T-helper 2 cell treated with Interferon-gamma antibody and Interleukin-4, amounts not matched to agents 5 μg/mL and 100 μg/mL, for 36 hours (primary cell): ENCODE results near the gene CEACAM1.
"Not testable (repeated sequence)": the region's sequence is repeated elsewhere in the genome, so short reads cannot be mapped to it uniquely, and the experiment has no call there.

Experiments used
- DNase-seq: peaks from one replicate; pipeline ENCODE4 v3.0.0; 2021; ENCODE audit warnings: low spot score
- H3K27ac Mint-ChIP-seq: one replicate; pipeline ENCODE4 v1.8.0; 2021; ENCODE audit warnings: mild to moderate bottlenecking, mixed read lengths
- H3K27me3 Mint-ChIP-seq: one replicate; pipeline ENCODE4 v1.8.0; 2021; ENCODE audit warnings: low read depth, mixed read lengths
- H3K36me3 Mint-ChIP-seq: one replicate; pipeline ENCODE4 v1.8.0; 2021; ENCODE audit warnings: low read depth, mixed read lengths
- H3K4me1 Mint-ChIP-seq: one replicate; pipeline ENCODE4 v1.8.0; 2021; ENCODE audit warnings: low read depth, mixed read lengths
- H3K4me3 Mint-ChIP-seq: one replicate; pipeline ENCODE4 v1.8.0; 2022; ENCODE audit warnings: mild to moderate bottlenecking, moderate library complexity, mixed read lengths
- H3K9me3 Mint-ChIP-seq: one replicate; pipeline ENCODE4 v1.8.0; 2021; ENCODE audit warnings: mixed read lengths

Gene CEACAM1

DNA sequence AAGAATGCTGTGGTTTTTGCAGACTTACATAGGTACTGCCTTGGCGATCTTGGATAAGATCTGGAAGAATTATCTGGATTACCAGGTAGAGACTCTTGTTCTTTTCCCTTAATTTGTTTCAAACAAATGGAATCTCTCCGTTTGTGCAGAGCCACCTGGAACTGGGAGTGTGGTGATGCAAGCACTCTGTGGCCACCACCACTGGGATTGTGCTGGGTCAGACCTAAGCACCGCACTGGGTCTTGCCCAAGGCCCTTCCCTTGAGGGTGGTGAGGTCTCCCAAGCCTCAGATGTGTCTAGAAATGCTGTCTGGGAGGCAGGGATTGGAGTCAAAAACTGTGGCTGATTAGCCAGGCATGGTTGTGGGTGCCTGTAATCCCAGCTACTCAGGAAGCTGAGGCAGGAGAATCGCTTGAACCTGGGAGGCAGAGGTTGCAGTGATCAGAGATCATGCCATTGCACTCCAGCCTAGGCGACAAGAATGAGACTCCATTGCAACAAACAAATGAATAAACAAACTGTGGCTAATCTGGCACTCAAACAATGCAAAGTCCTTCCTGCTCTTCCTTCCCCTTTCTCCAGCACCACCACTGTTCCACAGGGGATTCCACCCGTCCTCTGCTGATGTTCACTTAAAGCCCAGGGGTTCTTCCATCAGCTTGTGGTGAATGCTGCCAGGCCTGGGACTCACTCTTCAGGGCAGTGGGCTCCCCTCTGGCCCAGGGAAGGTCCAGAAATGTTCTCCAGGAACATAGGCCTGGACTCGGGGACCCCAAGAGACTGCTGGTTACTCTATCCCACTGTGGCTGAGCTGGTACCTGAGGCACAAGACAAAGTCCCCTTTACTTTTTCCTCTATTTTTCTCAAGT is 10.8 kb upstream of the CEACAM1 start:
- Mint-ChIP-seq H3K36me3 (no peaks in the 10 kb centered on the region), H3K27ac (no peak overlapping the region), H3K4me1 (no peaks in the 10 kb centered on the region), H3K4me3 (no peak overlapping the region), H3K27me3 (peaks cover 12% of the 10 kb centered on the region), H3K9me3 (no peaks in the 10 kb centered on the region)
- DNase-seq: no peak

DNA sequence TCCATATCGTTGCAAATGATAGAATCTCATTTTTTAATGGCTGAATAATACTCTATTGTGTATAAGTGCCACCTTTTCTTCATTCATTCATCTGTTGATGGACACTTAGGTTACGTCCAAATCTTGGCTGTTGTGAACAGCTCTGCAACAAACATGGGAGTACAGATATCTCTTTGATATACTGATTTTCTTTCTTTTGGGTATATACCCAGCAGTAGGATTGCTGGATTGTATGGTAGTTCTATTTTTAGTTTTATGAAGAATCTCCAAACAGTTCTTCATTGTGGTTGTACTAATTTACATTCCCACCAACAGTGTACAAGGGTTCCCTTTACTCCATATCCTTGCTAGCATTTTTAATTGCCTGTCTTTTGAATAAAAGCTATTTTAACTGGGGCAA is 7.0 kb upstream of the CEACAM1 start:
- not testable (repeated sequence) for H3K27ac Mint-ChIP-seq, DNase-seq, H3K4me3 Mint-ChIP-seq, H3K36me3 Mint-ChIP-seq, H3K9me3 Mint-ChIP-seq, H3K4me1 Mint-ChIP-seq
- H3K27me3 Mint-ChIP-seq: peaks cover 12% of the 10 kb centered on the region

DNA sequence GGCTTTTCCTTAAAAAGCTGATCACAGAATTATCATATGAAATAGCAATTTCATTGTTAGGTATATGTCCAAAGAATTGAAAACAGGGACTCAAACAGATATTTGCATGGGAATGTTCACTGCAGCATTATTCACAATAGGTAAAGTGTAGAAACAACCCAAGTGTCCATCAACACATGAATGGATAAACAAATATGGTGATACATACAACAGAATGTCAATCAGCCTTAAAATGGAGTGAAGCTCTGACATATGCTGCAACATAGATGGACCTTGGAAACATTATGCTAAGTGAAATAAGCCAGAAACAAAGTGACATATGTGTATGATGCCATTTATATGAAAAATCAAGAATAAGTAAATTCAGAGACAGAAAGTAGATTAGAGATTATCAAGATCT is 6.1 kb upstream of the CEACAM1 start:
- Mint-ChIP-seq H3K9me3 (no peaks in the 10 kb centered on the region), H3K4me3 (no peak overlapping the region), H3K36me3 (no peaks in the 10 kb centered on the region), H3K4me1 (peaks cover 3% of the 10 kb centered on the region), H3K27ac (no peak overlapping the region), H3K27me3 (peaks cover 12% of the 10 kb centered on the region)
- DNase-seq: no peak

DNA sequence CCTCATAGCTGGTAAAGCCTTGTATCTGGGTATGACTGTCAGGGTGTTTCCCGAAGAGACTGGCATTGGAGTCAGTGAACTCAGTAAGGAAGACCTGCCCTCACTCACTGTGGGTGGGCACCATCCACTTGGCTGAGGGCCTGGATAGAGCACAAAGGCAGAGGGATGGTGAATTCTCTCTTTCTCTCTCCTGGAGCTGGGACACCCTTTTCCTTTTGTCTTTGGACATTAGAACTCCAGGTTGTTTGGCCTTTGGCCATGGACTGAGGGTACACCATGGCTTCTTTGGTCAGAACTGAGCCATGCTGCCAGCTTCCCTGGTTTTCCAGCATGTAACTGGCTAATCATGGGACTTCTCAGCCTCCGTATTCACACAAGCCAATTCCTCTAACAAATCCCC is 4.6 kb upstream of the CEACAM1 start:
- H3K4me3 Mint-ChIP-seq: no peak overlapping the region
- H3K36me3 Mint-ChIP-seq: no peaks in the 10 kb centered on the region
- no peak for DNase-seq
- no peak overlapping the region for H3K27ac Mint-ChIP-seq
- no peaks in the 10 kb centered on the region for H3K9me3 Mint-ChIP-seq
- peaks cover 7% of the 10 kb centered on the region for H3K27me3 Mint-ChIP-seq
- peaks cover 18% of the 10 kb centered on the region for H3K4me1 Mint-ChIP-seq

DNA sequence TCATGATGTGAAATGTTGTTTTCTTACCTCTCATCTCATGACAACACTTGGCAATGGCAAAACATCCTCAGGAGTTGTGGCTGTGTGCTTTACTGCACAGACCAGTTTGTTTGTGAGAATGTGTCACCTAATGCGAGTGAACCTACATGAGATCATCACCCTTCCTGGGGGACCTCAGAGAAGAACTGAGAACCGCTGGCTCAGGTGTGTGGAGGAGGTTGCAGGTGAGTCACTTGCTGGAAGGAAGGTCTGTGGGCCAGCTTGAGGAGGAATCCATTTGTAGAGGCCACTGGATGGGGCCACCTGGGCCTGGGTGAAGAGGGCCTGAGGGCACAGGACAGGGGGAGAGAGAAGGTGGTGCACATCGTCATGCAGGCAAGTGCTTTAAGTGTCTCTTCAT is 3.0 kb upstream of the CEACAM1 start:
- H3K4me1 Mint-ChIP-seq: peaks cover 28% of the 10 kb centered on the region
- DNase-seq: no peak
- H3K27me3 Mint-ChIP-seq: peaks cover 7% of the 10 kb centered on the region
- no peak overlapping the region for H3K27ac Mint-ChIP-seq
- no peaks in the 10 kb centered on the region for H3K9me3 Mint-ChIP-seq
- no peaks in the 10 kb centered on the region for H3K36me3 Mint-ChIP-seq
- no peak overlapping the region for H3K4me3 Mint-ChIP-seq

DNA sequence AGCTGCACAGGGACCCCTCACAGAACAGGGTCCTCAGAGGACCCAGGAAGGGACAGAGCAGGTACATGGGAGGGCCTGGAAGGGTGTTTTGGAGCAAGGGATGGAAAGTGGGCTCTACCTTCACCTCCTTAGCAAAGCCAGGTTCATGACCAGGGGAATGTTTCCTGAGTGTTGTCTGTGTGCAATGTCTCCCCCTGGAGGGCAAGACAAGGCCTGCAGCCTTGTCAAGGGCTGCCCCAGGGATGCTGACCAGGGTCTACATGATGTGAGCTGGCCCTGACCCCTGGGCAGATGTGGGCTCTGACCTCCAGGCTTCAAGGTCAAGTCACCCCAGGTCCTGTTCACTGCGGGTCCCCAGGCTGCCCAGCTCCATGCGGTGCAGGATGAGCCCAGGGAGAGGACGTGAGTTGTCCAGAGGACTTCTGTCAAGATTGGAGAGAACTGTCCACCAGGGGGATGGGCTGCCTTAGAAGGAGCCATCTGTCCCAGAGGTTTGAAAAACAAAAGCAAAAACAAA is 1.0 kb upstream of the CEACAM1 start:
- peaks cover 36% of the 10 kb centered on the region for H3K4me1 Mint-ChIP-seq
- H3K36me3 Mint-ChIP-seq: peaks cover 10% of the 10 kb centered on the region
- H3K27ac Mint-ChIP-seq: peak overlapping the region; percentile 90
- peak; percentile 63 for DNase-seq
- H3K4me3 Mint-ChIP-seq: peak overlapping the region; percentile 87
- no peaks in the 10 kb centered on the region for H3K27me3 Mint-ChIP-seq
- H3K9me3 Mint-ChIP-seq: no peaks in the 10 kb centered on the region

DNA sequence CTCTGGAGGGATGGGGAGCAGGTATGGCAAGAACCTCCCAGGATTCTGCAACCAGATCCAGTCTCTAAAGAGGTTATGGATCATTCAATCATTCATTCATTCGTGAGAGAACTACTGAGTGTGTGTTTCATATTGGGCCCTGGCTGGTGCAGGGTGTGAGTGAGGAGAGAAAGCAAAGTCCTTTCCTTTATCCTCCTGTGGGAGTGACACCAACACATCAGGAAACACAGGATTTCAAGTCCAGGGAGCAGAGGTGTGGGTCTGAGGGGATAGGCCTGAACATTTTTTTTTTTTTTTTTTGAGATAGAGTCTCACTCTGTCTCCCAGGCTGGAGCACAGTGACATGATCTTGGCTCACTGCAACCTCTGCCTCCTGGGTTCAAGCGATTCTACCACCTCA is 3.3 kb downstream of the CEACAM1 start:
- Mint-ChIP-seq H3K9me3 (no peaks in the 10 kb centered on the region), H3K27ac (no peak overlapping the region), H3K36me3 (peaks cover 20% of the 10 kb centered on the region), H3K4me1 (peaks cover 43% of the 10 kb centered on the region), H3K27me3 (no peaks in the 10 kb centered on the region), H3K4me3 (peak overlapping the region; percentile 47)
- no peak for DNase-seq

DNA sequence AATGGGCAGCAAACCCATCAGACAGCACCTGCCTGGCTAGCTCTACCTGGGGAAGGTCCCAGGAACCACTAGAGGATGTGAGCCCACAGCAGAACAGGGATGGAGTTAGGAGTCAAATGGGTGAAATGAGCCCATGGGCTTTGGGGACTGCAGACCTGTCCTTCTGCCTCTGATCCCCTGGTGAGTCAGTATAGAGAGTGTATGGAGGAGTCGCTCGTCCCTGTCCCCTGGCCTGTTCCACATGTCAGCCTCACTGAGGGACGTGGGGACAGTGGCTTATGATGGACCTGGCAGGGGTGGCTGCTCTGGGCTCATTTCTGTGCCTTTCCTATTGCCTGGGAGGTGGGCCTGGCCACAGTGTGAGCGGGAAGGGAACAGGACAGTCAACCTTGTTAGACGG is 4.0 kb downstream of the CEACAM1 start:
- Mint-ChIP-seq H3K27ac (no peak overlapping the region), H3K27me3 (no peaks in the 10 kb centered on the region), H3K4me3 (peak overlapping the region; percentile 47), H3K9me3 (no peaks in the 10 kb centered on the region), H3K4me1 (peaks cover 38% of the 10 kb centered on the region), H3K36me3 (peaks cover 20% of the 10 kb centered on the region)
- DNase-seq: no peak

DNA sequence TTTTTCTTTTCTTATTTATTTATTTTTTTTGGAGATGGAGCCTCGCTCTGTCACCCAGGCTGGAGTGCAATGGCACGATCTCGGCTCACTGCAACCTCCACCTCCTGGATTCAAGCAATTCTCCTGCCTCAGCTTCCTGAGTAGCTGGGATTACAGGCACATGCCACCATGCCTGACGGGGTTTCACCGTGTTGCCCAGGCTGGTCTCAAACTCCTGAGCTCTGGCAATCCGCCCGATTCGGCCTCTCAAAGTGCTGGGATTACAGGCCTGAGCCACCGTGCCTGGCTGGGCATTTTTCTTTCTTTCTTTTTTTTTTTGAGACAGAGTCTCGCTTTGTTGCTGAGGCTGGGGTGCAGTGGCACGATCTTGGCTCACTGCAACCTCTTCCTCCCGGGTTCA is 6.0 kb downstream of the CEACAM1 start:
- H3K4me3 Mint-ChIP-seq, H3K27me3 Mint-ChIP-seq, H3K27ac Mint-ChIP-seq, DNase-seq, H3K9me3 Mint-ChIP-seq: not testable (repeated sequence)
- Mint-ChIP-seq H3K4me1 (peaks cover 18% of the 10 kb centered on the region), H3K36me3 (peaks cover 23% of the 10 kb centered on the region)

DNA sequence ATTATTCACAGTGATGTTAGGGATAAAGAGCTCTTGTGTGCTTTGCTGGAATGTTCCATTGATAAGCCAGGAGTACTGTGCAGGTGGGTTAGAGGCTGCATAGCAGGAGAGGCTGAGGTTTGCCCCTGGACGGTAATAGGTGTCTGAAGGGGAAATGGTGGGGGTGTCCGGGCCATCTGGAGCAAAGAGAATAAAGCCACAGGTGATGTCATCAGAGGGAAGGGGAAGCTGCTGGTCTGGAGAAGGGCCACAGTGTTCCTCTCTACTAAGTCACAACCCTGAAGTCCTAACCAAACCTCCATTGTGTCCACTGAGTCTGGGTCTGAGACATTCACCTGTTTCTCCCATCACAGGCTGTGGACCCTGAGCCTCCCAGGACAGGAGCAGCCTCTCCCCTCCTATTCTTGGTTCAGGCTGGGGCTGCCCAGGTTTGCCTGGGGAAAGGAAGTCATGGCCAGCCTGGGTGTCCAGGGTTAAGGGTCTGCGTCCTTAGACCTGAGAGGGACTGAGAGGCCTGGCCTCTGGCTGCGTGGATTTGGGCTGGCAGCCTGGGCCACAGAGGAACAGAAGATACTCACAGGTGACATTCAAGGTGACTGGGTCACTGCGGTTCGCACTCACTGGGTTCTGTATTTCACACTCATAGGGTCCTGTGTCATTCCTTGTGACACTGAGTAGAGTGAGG is 6.8 kb downstream of the CEACAM1 start:
- H3K27ac Mint-ChIP-seq: no peak overlapping the region

DNA sequence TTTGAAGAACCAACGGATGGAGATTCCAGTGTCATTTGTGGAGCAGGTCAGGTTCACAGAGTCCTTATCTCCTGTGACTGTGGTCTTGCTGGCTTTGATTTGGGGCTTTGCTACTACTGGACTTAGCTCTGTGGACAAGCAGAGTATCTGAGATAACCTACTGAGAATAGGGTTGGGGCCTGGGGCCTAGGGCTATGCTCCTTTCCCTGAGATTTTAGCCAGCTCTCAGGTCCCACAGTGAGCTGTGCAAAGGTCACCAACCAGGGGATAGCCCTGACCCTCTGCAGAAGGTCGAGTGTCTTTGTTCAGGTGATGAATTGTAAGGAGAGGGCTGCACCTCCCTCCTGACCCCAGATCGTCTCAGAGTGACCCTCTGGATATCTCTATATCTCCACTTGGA is 9.2 kb downstream of the CEACAM1 start:
- H3K9me3 Mint-ChIP-seq: no peaks in the 10 kb centered on the region
- H3K4me1 Mint-ChIP-seq: peaks cover 18% of the 10 kb centered on the region
- no peak overlapping the region for H3K4me3 Mint-ChIP-seq
- DNase-seq: no peak
- H3K36me3 Mint-ChIP-seq: peaks cover 32% of the 10 kb centered on the region
- H3K27me3 Mint-ChIP-seq: no peaks in the 10 kb centered on the region
- no peak overlapping the region for H3K27ac Mint-ChIP-seq

More for the DNA sequence above, 6.8 kb downstream of the CEACAM1 start:
- Mint-ChIP-seq H3K9me3 (no peaks in the 10 kb centered on the region), H3K4me3 (no peak overlapping the region), H3K4me1 (peaks cover 17% of the 10 kb centered on the region), H3K36me3 (peaks cover 26% of the 10 kb centered on the region), H3K27me3 (no peaks in the 10 kb centered on the region)
- DNase-seq: no peak

DNA sequence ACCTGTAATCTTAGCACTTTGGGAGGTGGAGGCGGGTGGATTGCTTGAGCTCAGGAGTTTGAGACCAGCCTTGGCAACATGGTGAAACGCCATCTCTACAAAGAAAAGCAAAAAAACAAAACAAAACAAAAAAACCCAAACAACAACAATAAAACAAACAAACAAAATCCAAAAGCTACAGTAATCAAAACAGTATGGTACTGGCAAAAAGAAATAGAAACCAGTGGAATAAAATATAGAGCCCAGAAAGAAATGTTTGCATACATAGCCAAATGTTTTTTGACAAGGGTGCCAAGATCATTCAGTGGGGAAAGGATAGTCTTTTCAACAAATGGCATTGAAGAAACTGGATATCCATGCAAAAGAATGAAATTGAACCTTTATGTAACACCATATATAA is 11.5 kb downstream of the CEACAM1 start:
- H3K4me3 Mint-ChIP-seq: no peak overlapping the region
- peaks cover 24% of the 10 kb centered on the region for H3K4me1 Mint-ChIP-seq
- peaks cover 42% of the 10 kb centered on the region for H3K36me3 Mint-ChIP-seq
- no peak for DNase-seq
- no peaks in the 10 kb centered on the region for H3K27me3 Mint-ChIP-seq
- H3K27ac Mint-ChIP-seq: no peak overlapping the region
- no peaks in the 10 kb centered on the region for H3K9me3 Mint-ChIP-seq

DNA sequence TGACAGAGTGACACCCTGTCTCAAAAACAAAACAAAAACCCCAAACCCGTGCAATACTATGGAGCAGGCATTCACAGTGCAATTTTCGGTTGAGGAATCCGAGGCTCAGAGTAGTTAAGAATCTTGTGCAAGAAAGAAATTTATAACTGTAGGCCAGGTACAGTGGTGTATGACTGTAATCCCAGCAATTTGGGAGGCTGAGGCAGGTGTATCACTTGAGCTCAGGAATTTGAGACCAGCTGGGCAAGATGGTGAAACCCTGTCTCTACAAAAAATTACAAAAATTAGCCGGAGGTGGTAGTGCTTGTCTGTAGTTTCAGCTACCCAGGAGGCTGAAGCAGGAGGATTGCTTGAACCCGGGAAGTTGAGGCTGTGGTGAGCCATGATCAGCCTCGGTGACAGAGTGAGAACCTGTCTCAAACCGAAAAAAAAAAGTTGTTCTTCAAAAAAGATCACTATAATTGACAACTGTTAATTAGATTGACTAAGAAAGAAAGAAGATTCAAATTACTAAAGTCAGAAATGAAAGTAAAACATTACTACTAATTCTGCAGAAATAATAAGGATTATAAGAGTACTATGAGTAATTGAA is 12.9 kb downstream of the CEACAM1 start:
- Mint-ChIP-seq H3K27me3 (no peaks in the 10 kb centered on the region), H3K9me3 (no peaks in the 10 kb centered on the region), H3K4me3 (no peak overlapping the region), H3K36me3 (peaks cover 47% of the 10 kb centered on the region), H3K4me1 (peaks cover 27% of the 10 kb centered on the region), H3K27ac (no peak overlapping the region)
- DNase-seq: no peak

DNA sequence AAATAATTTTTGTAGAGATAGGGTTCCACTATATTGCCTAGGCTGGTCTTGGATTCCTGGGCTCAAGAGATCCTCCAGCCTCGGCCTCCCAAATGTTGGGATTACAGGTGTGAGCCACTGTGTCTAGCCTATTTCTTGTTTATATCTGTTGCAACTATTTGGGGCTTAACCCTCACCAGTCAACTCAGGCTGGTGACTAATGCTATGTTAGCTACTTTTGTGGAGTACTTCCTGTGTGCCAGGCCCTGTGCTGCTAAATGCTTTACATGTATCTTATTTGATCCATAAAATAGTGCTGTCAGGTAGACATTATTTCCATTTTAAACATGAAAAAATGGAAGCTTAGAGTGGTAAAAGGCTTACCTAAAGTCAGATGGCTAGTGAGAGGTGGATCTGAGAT is 13.8 kb downstream of the CEACAM1 start:
- Mint-ChIP-seq H3K27me3 (no peaks in the 10 kb centered on the region), H3K27ac (no peak overlapping the region), H3K4me1 (peaks cover 27% of the 10 kb centered on the region), H3K4me3 (no peak overlapping the region), H3K9me3 (no peaks in the 10 kb centered on the region), H3K36me3 (peaks cover 47% of the 10 kb centered on the region)
- DNase-seq: no peak
